A549 (cell line): Measurements from ENCODE around the gene PLCD3.

Source experiments
- JUNB ChIP-seq: fragments of >200 bp; sonication (Bioruptor Twin); formaldehyde crosslinking; IDR thresholded peaks from 2 replicates; pipeline ENCODE4 v1.6.1; 2016
- TF ChIP-seq, protein P1 (sequence below): fragments of >200 bp; sonication (Bioruptor Twin); formaldehyde crosslinking; IDR thresholded peaks from 3 replicates; pipeline ENCODE4 v1.5.1; 2016
- TF ChIP-seq, protein P2 (sequence below): fragments of 450-650 bp; IDR thresholded peaks from 2 replicates; pipeline ENCODE4 v1.6.1; 2014; ENCODE audit warnings: antibody characterized with exemption
- TF ChIP-seq, protein P3 (sequence below): IDR thresholded peaks from 2 replicates; pipeline ENCODE4 v1.6.1; 2012

DNA sequence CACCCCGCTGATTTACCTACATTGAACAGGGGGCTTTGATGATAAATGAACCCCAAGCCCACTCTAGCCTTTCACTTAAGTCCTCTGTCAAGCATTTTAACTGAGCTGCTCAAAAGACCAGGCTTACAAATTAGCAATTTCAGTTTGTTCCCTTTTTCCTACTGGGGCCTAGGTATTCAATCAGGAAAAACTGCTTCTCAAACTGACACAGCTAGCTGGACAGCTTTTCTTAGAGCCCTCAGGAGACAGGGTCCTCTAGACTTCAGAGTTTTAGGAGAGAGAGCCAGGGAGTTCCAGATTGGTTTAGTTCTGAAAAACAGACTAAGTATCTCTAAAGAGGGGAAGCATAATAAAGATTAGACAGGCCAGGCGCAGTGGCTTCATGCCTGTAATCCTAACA, 23.2 kb upstream of the PLCD3 start:
- TF ChIP-seq, protein P1, sequence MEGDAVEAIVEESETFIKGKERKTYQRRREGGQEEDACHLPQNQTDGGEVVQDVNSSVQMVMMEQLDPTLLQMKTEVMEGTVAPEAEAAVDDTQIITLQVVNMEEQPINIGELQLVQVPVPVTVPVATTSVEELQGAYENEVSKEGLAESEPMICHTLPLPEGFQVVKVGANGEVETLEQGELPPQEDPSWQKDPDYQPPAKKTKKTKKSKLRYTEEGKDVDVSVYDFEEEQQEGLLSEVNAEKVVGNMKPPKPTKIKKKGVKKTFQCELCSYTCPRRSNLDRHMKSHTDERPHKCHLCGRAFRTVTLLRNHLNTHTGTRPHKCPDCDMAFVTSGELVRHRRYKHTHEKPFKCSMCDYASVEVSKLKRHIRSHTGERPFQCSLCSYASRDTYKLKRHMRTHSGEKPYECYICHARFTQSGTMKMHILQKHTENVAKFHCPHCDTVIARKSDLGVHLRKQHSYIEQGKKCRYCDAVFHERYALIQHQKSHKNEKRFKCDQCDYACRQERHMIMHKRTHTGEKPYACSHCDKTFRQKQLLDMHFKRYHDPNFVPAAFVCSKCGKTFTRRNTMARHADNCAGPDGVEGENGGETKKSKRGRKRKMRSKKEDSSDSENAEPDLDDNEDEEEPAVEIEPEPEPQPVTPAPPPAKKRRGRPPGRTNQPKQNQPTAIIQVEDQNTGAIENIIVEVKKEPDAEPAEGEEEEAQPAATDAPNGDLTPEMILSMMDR = no peak
- TF ChIP-seq, protein P2, sequence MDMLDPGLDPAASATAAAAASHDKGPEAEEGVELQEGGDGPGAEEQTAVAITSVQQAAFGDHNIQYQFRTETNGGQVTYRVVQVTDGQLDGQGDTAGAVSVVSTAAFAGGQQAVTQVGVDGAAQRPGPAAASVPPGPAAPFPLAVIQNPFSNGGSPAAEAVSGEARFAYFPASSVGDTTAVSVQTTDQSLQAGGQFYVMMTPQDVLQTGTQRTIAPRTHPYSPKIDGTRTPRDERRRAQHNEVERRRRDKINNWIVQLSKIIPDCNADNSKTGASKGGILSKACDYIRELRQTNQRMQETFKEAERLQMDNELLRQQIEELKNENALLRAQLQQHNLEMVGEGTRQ = no peak
- no peak for TF ChIP-seq JUNB
- TF ChIP-seq, protein P3, sequence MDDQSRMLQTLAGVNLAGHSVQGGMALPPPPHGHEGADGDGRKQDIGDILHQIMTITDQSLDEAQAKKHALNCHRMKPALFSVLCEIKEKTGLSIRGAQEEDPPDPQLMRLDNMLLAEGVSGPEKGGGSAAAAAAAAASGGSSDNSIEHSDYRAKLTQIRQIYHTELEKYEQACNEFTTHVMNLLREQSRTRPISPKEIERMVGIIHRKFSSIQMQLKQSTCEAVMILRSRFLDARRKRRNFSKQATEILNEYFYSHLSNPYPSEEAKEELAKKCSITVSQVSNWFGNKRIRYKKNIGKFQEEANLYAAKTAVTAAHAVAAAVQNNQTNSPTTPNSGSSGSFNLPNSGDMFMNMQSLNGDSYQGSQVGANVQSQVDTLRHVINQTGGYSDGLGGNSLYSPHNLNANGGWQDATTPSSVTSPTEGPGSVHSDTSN = no peak
